ENCODE measurements around the gene FAM83D. TPM values are rescaled to one million over a fixed set of nuclear protein-coding genes. Genes with fewer than 3 reads are reported as not detected.

The FAM83D gene
- total and polyA plus RNA-seq, 2 of the 4 experiments (the other 2 are of a cell fraction), result 20.4 to 26.4 TPM

DNA sequence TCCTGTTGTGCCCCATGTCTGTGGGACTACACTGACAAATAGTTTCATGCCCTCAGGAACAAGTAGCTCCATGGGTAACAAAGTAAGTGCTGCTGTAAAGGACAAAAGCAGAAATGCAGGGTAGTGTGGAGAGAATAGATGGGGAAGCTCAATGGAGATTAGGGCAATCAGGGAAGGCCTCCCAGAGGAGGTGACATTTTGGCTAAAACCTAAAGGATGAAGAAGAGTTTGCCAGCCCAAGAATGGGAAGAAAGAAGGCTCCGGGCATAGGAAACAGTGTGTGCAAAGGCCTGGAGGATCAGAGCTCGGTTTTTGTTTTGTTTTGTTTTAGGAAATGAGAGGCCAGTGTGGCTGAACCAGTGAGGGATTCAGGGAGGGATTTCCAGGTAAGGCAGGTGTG is 43.6 kb upstream of the FAM83D start:
- WGBS, 2 experiments (ENCODE audit: extremely low coverage in 2 of 2, insufficient read length in 1 of 2), result 89% methylated on average over 1 of the region's 2 CpGs; no CpG with 5 or more reads in 1 of the 2 experiments
- Histone ChIP-seq H2AK5ac (ENCODE audit: low read depth, low read length) (no peak overlapping the region), H3K18ac (ENCODE audit: low read depth, low read length) (no peak overlapping the region), H2AFZ (replicated peaks; ENCODE audit: low read length, poor library complexity) (no peak overlapping the region), H3K56ac (ENCODE audit: extremely low read depth, insufficient read depth, low read length) (no peak overlapping the region), H3K4me2 (ENCODE audit: low read depth, low read length) (no peak overlapping the region), H3K4ac (ENCODE audit: low read depth, low read length) (no peak overlapping the region), H3K9ac (ENCODE audit: low read depth, low read length) (no peak overlapping the region), H3K9me3 (ENCODE audit: control insufficient read depth, insufficient read depth, low read length) (no peaks in the 10 kb centered on the region), H3K27me3 (ENCODE audit: control insufficient read depth, insufficient read depth, low read length) (peaks cover 12% of the 10 kb centered on the region), H4K20me1 (ENCODE audit: insufficient read depth, low read length) (no peaks in the 10 kb centered on the region; the same call in 1 of the 2 replicates), H3K79me1 (ENCODE audit: low read depth in 1 of 2, low read length in 2 of 2) (no peaks in the 10 kb centered on the region), H2BK20ac (ENCODE audit: low read depth, low read length) (no peak overlapping the region), H2BK120ac (ENCODE audit: low read depth, low read length) (no peak overlapping the region), H2BK5ac (ENCODE audit: low read depth, low read length, poor library complexity, severe bottlenecking) (no peak overlapping the region), H3K23ac (ENCODE audit: low read depth, low read length) (no peak overlapping the region), H3K4me1 (ENCODE audit: control insufficient read depth, insufficient read depth, low read length) (no peaks in the 10 kb centered on the region), H4K5ac (ENCODE audit: low read depth, low read length) (no peak overlapping the region), H2BK15ac (ENCODE audit: low read depth, low read length) (no peak overlapping the region), H3K36me3 (ENCODE audit: control insufficient read depth, insufficient read depth, low read length) (no peaks in the 10 kb centered on the region), H2AK9ac (replicated peaks; ENCODE audit: low read depth, low read length, poor library complexity) (no peak overlapping the region), H3K9me1 (ENCODE audit: insufficient read depth, low read length) (no peaks in the 10 kb centered on the region), H4K91ac (ENCODE audit: insufficient read depth, low read depth, low read length) (no peak overlapping the region), H3K14ac (replicated peaks; ENCODE audit: low read depth, low read length) (no peak overlapping the region), H4K8ac (ENCODE audit: low read depth in 2 of 2, low read length in 2 of 2) (no peak overlapping the region), H3K27ac (ENCODE audit: insufficient read depth, low read length) (no peak overlapping the region), H3K4me3 (ENCODE audit: insufficient read depth, low read depth, low read length) (no peak overlapping the region)
- CTCF ChIA-PET, result no interaction called here
- no peak for DNase-seq
- intact Hi-C loops (cut with micrococcal nuclease) (no loop called here), dilution Hi-C loops (cut with HindIII; ENCODE audit: low sequenced_read_pairs, unreplicated experiment) (no loop called here), in situ Hi-C loops (cut with MboI; ENCODE audit: low sequenced_read_pairs) (no loop called here)
- POLR2A ChIA-PET (ENCODE audit: unreplicated experiment), result no interaction called here
- no peak for ATAC-seq (ENCODE audit: low read depth)
- no TSS peak for BruUV-seq (replicated peaks)
- TF ChIP-seq POLR2A (IDR thresholded peaks at IDR 0.05; ENCODE audit: low read depth, low read length) (no peak), CEBPB (IDR thresholded peaks at IDR 0.05; ENCODE audit: low read depth, low read length) (no peak), RAD21 (IDR thresholded peaks at IDR 0.05; ENCODE audit: low read length) (no peak), CHD1 (IDR thresholded peaks at IDR 0.05; ENCODE audit: low read depth, low read length) (no peak), MXI1 (IDR thresholded peaks at IDR 0.05; ENCODE audit: borderline replicate concordance, low read depth, low read length) (no peak), RCOR1 (IDR thresholded peaks at IDR 0.05; ENCODE audit: insufficient replicate concordance, low read length) (no peak), ELK1 (IDR thresholded peaks at IDR 0.05; ENCODE audit: borderline replicate concordance, low read depth, low read length) (no peak), MAZ (IDR thresholded peaks at IDR 0.05; ENCODE audit: borderline replicate concordance, low read depth, low read length) (no peak), RFX5 (IDR thresholded peaks at IDR 0.05; ENCODE audit: low read depth, low read length) (no peak), NFE2L2 (IDR thresholded peaks at IDR 0.05; ENCODE audit: low read depth, low read length) (no peak), FOS (IDR thresholded peaks at IDR 0.05; ENCODE audit: low read depth, low read length) (no peak), MAFK (IDR thresholded peaks at IDR 0.05; ENCODE audit: low read depth, low read length) (no peak), SMC3 (IDR thresholded peaks at IDR 0.05; ENCODE audit: low read depth, low read length) (no peak), BHLHE40 (IDR thresholded peaks at IDR 0.05; ENCODE audit: low read depth, low read length) (no peak)
- TF ChIP-seq, protein P1, sequence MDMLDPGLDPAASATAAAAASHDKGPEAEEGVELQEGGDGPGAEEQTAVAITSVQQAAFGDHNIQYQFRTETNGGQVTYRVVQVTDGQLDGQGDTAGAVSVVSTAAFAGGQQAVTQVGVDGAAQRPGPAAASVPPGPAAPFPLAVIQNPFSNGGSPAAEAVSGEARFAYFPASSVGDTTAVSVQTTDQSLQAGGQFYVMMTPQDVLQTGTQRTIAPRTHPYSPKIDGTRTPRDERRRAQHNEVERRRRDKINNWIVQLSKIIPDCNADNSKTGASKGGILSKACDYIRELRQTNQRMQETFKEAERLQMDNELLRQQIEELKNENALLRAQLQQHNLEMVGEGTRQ (IDR thresholded peaks at IDR 0.05; ENCODE audit: low read depth, low read length), result no peak
- TF ChIP-seq, protein P2, sequence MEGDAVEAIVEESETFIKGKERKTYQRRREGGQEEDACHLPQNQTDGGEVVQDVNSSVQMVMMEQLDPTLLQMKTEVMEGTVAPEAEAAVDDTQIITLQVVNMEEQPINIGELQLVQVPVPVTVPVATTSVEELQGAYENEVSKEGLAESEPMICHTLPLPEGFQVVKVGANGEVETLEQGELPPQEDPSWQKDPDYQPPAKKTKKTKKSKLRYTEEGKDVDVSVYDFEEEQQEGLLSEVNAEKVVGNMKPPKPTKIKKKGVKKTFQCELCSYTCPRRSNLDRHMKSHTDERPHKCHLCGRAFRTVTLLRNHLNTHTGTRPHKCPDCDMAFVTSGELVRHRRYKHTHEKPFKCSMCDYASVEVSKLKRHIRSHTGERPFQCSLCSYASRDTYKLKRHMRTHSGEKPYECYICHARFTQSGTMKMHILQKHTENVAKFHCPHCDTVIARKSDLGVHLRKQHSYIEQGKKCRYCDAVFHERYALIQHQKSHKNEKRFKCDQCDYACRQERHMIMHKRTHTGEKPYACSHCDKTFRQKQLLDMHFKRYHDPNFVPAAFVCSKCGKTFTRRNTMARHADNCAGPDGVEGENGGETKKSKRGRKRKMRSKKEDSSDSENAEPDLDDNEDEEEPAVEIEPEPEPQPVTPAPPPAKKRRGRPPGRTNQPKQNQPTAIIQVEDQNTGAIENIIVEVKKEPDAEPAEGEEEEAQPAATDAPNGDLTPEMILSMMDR (conservative IDR thresholded peaks at IDR 0.05; ENCODE audit: low read depth, low read length), result no peak

Data from IMR-90 (cell line).